Liver (tissue), 9 donors: Measurements from ENCODE around the gene TMEM82. TPM values are rescaled to one million over a fixed set of nuclear protein-coding genes. Genes with fewer than 3 reads are reported as not detected.

Experiments used
- DNase-seq: peaks from one replicate; pipeline ENCODE4 v3.0.0-alpha.2; 2017; ENCODE audit warnings: low spot score
- H3K27ac ChIP-seq, 2 donors: one replicate each; pipeline ENCODE4 v1.7.0; 2013; ENCODE audit warnings: inconsistent platforms in 2 of 2, low read length in 2 of 2, control low read depth in 1 of 2, low read depth in 1 of 2, mild to moderate bottlenecking in 1 of 2
- H3K27me3 ChIP-seq, 4 donors: one replicate each; pipeline versions ENCODE4 v1.6.1 to v1.7.0; 2013; ENCODE audit warnings: low read length in 3 of 4, inconsistent platforms in 1 of 4, mild to moderate bottlenecking in 1 of 4, moderate library complexity in 1 of 4; ENCODE audit not compliant: control insufficient read depth in 4 of 4, insufficient read depth in 4 of 4
- H3K36me3 ChIP-seq, 4 donors: one replicate each; pipeline versions ENCODE4 v1.6.1 to v1.7.0; 2013; ENCODE audit warnings: low read length in 3 of 4, mild to moderate bottlenecking in 3 of 4, low read depth in 1 of 4, moderate library complexity in 1 of 4; ENCODE audit not compliant: control insufficient read depth in 4 of 4, insufficient read depth in 3 of 4
- H3K4me1 ChIP-seq, 4 donors: one replicate each; pipeline versions ENCODE4 v1.6.1 to v1.7.0; 2013; ENCODE audit warnings: low read length in 3 of 4, mild to moderate bottlenecking in 3 of 4, moderate library complexity in 1 of 4; ENCODE audit not compliant: control insufficient read depth in 4 of 4, insufficient read depth in 4 of 4
- H3K4me3 ChIP-seq, 3 donors: one replicate each; pipeline versions ENCODE4 v1.6.1 to v1.7.0; 2013; ENCODE audit warnings: low read length in 3 of 3, control low read depth in 1 of 3, low read depth in 1 of 3, mild to moderate bottlenecking in 1 of 3
- H3K9ac ChIP-seq, 2 donors: one replicate each; pipeline ENCODE4 v1.7.0; 2013; ENCODE audit warnings: low read length in 2 of 2, mild to moderate bottlenecking in 2 of 2, moderate library complexity in 2 of 2, control low read depth in 1 of 2, low read depth in 1 of 2
- H3K9me3 ChIP-seq, 4 donors: one replicate each; pipeline versions ENCODE4 v1.6.1 to v1.7.0; 2013; ENCODE audit warnings: low read length in 3 of 4; ENCODE audit not compliant: control insufficient read depth in 4 of 4
- EGR1 ChIP-seq, 2 donors: IDR thresholded peaks; 2 replicates each; pipeline ENCODE4 v1.6.1; 2016 to 2018; ENCODE audit warnings: antibody characterized with exemption in 2 of 2, low read depth in 2 of 2
- FOXA1 ChIP-seq: IDR thresholded peaks from 2 replicates; pipeline ENCODE4 v1.6.1; 2016; ENCODE audit warnings: antibody characterized with exemption
- FOXA2 ChIP-seq: IDR thresholded peaks from 2 replicates; pipeline ENCODE4 v1.6.1; 2016; ENCODE audit warnings: antibody characterized with exemption
- GABPA ChIP-seq, 2 donors: IDR thresholded peaks in 1 of 2; conservative IDR thresholded peaks in 1 of 2; 2 replicates each; pipeline ENCODE4 v1.6.1; 2016; ENCODE audit warnings: antibody characterized with exemption in 2 of 2, mild to moderate bottlenecking in 1 of 2, moderate library complexity in 1 of 2
- HNF4A ChIP-seq, 2 donors: conservative IDR thresholded peaks; 2 replicates each; pipeline ENCODE4 v1.6.1; 2016; ENCODE audit warnings: antibody characterized with exemption in 2 of 2, mild to moderate bottlenecking in 2 of 2
- HNF4G ChIP-seq: IDR thresholded peaks from 2 replicates; pipeline ENCODE4 v1.6.1; 2016; ENCODE audit warnings: antibody characterized with exemption
- NR2F2 ChIP-seq: IDR thresholded peaks from 2 replicates; pipeline ENCODE4 v1.6.1; 2016; ENCODE audit warnings: antibody characterized with exemption
- RAD21 ChIP-seq, 2 donors: IDR thresholded peaks; 2 replicates each; pipeline ENCODE4 v1.6.1; 2016; ENCODE audit warnings: antibody characterized with exemption in 2 of 2, mild to moderate bottlenecking in 2 of 2
- RXRA ChIP-seq, 2 donors: IDR thresholded peaks; 2 replicates each; pipeline ENCODE4 v1.6.1; 2017 to 2018; ENCODE audit warnings: antibody characterized with exemption in 2 of 2, mild to moderate bottlenecking in 1 of 2
- SP1 ChIP-seq: IDR thresholded peaks from 2 replicates; pipeline ENCODE4 v1.6.1; 2018; ENCODE audit warnings: antibody characterized with exemption, mild to moderate bottlenecking
- TAF1 ChIP-seq: conservative IDR thresholded peaks from 2 replicates; pipeline ENCODE4 v1.6.1; 2016; ENCODE audit warnings: antibody characterized with exemption, mild to moderate bottlenecking
- YY1 ChIP-seq: IDR thresholded peaks from 2 replicates; pipeline ENCODE4 v1.6.1; 2016; ENCODE audit warnings: antibody characterized with exemption, mild to moderate bottlenecking
- WGBS: extraction: QIAGEN DNeasy Blood & Tissue Kit; methylation state at CpG from one replicate; pipeline ENCODE4 v1.1.7; 2013; 5-methylcytosine and 5-hydroxymethylcytosine counted together
- polyA plus RNA-seq, 2 donors: library from polyadenylated mRNA; stranded (reverse) in 1 of 2; unstranded in 1 of 2; fragments of 200-250 nt in 1 of 2; fragments of >200 nt in 1 of 2; fragmentation: Nextera tagmentation in 1 of 2; extraction: Ambion mirVana in 1 of 2; gene quantifications; one replicate each; pipeline versions ENCODE4 v1.2.1 to v1.2.3, GENCODE V29; 2013 to 2015
- total RNA-seq, 2 donors: library from RNA; depleted of rRNA; stranded (reverse); fragments of >200 nt; gene quantifications; one replicate each; pipeline ENCODE4 v1.2.3, GENCODE V29; 2014
- TF ChIP-seq, protein P1 (sequence below): IDR thresholded peaks from 2 replicates; pipeline ENCODE4 v1.6.1; 2016; ENCODE audit warnings: antibody characterized with exemption
- TF ChIP-seq, protein P2 (sequence below): fragments of 150-350 bp; IDR thresholded peaks from 2 replicates; pipeline ENCODE4 v1.5.1; 2017; ENCODE audit warnings: improper control_type of control experiment, low read depth, low read length; ENCODE audit not compliant: missing input control
- TF ChIP-seq, protein P3 (sequence below): IDR thresholded peaks from 2 replicates; pipeline ENCODE4 v1.6.1; 2016; ENCODE audit warnings: antibody characterized with exemption
- TF ChIP-seq, protein P4 (sequence below): IDR thresholded peaks from 2 replicates; pipeline ENCODE4 v1.6.1; 2016; ENCODE audit warnings: antibody characterized with exemption
- donor health status: healthy.
- donor health status: healthy.
- donor health status: healthy.
- donor health status: healthy.
- donor health status: healthy.

Gene TMEM82
- total and polyA plus RNA-seq, 4 donors: 5.6 to 26.3 (median 13.4) TPM

DNA sequence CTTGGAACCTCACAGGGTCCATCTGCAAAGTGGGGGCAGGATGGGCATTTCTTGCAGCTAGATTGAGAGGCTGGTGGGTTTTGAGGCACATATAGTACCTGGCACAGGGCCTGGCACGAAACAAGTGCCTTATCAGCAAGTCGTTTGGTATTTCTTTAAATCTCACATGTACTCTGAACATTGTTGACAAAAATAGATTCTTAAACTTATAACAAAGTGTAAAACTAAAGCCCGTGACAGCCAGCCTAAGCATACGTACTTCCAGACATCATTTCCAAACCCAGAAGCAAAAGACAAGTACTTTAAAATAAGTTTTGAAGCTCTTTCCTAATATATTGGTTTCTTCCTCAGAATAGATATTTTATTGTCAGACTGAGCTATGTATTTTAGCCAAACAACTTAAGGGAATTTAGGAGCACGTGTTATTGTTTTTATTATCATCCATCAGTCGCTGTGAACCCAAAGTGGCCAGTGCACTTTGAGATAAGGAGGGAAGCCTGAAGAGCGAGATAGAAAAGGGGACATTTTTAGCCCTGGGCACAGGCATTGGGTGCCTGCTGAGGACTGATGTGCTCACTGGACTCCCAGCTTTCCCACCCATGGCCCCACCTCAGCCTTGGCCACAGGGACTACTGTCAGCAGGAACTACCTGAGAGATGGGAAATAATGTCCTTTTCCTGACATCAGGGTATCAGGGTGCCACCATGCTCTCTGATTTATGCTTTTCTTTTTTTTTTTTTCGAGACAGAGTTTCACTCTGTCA, 19.2 kb downstream of the TMEM82 start:
- peak overlapping the region in 1 of 2 donors; percentile 63 for H3K27ac ChIP-seq
- H3K4me3 ChIP-seq: no peak overlapping the region
- H3K9ac ChIP-seq: no peak overlapping the region
- H3K4me1 ChIP-seq: peaks cover 0 to 6% (median 5%) of the 10 kb centered on the region in 4 donors
- H3K36me3 ChIP-seq: peaks cover 0 to 4% (median 0%) of the 10 kb centered on the region in 4 donors
- DNase-seq: no peak
- H3K9me3 ChIP-seq: no peaks in the 10 kb centered on the region
- no peak for TF ChIP-seq NR2F2
- TF ChIP-seq RAD21 (IDR thresholded peaks at IDR 0.05): no peak
- TF ChIP-seq, protein P1, sequence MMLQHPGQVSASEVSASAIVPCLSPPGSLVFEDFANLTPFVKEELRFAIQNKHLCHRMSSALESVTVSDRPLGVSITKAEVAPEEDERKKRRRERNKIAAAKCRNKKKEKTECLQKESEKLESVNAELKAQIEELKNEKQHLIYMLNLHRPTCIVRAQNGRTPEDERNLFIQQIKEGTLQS: no peak
- no peak for TF ChIP-seq RXRA (IDR thresholded peaks at IDR 0.05)
- no peak for TF ChIP-seq FOXA1
- H3K27me3 ChIP-seq: no peaks in the 10 kb centered on the region
- 75% methylated on average over 8 of the region's 8 CpGs for WGBS

DNA sequence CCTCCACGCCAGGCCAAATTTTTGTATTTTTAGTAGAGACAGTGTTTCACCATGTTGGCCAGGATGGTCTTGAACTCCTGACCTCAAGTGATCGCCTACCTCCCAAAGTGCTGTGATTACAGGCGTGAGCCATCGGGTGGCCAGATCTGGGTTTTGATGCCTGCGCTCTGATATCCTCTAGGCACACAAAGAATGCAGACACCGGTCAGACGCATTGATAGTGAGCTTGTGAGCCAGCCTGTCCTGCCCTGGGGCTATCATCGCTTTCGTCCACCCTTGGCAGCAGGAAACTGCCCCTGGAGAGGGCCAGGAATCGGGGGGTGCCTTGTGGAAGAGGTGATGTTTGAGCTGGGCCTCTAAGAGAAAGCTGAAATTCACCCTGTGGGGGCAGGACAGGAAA, 20.2 kb downstream of the TMEM82 start:
- no peak for DNase-seq
- peaks cover 0 to 6% (median 5%) of the 10 kb centered on the region in 4 donors for H3K4me1 ChIP-seq
- peaks cover 0 to 4% (median 0%) of the 10 kb centered on the region in 4 donors for H3K36me3 ChIP-seq
- no peak overlapping the region for H3K27ac ChIP-seq
- no peak overlapping the region for H3K9ac ChIP-seq
- H3K27me3 ChIP-seq: no peaks in the 10 kb centered on the region
- TF ChIP-seq, protein P2, sequence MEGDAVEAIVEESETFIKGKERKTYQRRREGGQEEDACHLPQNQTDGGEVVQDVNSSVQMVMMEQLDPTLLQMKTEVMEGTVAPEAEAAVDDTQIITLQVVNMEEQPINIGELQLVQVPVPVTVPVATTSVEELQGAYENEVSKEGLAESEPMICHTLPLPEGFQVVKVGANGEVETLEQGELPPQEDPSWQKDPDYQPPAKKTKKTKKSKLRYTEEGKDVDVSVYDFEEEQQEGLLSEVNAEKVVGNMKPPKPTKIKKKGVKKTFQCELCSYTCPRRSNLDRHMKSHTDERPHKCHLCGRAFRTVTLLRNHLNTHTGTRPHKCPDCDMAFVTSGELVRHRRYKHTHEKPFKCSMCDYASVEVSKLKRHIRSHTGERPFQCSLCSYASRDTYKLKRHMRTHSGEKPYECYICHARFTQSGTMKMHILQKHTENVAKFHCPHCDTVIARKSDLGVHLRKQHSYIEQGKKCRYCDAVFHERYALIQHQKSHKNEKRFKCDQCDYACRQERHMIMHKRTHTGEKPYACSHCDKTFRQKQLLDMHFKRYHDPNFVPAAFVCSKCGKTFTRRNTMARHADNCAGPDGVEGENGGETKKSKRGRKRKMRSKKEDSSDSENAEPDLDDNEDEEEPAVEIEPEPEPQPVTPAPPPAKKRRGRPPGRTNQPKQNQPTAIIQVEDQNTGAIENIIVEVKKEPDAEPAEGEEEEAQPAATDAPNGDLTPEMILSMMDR: no peak
- TF ChIP-seq NR2F2: no peak
- no peak for TF ChIP-seq EGR1 (IDR thresholded peaks at IDR 0.05; ENCODE audit: low read depth in 2 of 2)
- TF ChIP-seq, protein P3, sequence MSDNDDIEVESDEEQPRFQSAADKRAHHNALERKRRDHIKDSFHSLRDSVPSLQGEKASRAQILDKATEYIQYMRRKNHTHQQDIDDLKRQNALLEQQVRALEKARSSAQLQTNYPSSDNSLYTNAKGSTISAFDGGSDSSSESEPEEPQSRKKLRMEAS: no peak
- TF ChIP-seq TAF1: no peak
- TF ChIP-seq FOXA1: no peak
- TF ChIP-seq FOXA2: no peak
- no peak for TF ChIP-seq SP1
- no peak for TF ChIP-seq HNF4A (conservative IDR thresholded peaks at IDR 0.05)
- TF ChIP-seq YY1: no peak
- no peak for TF ChIP-seq HNF4G
- TF ChIP-seq, protein P1: no peak
- no peak for TF ChIP-seq GABPA (IDR thresholded peaks at IDR 0.05 in 1 of 2, conservative IDR thresholded peaks at IDR 0.05 in 1 of 2)
- 84% methylated on average over 10 of the region's 10 CpGs for WGBS
- H3K4me3 ChIP-seq: no peak overlapping the region
- H3K9me3 ChIP-seq: no peaks in the 10 kb centered on the region

DNA sequence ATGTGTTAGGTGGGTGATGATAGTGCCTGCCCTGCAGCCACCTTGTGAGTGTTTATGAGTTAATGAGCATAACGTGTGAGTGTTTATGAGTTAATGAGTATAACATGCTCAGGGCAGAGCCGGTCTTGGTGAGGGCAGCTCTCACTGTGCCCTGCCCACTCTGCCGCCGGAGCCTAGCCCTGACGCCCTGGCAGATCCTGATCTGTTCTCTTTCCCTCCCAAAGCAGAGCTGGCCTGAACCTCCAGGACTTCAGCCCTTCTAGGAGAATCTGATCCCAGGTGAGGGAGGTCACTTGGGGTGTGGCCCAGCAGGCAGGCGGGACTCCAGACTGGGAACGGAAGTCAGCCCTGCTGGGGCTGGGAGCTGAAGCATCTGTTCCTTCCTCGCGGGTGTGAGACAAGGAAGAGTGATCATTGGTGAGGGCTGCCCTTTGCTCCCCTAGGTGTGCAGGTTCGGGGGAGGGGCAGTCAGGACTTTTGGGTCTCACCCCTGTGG, 22.0 kb downstream of the TMEM82 start:
- Histone ChIP-seq H3K4me3 (no peak overlapping the region), H3K27ac (no peak overlapping the region), H3K27me3 (no peaks in the 10 kb centered on the region), H3K36me3 (peaks cover 0 to 4% (median 0%) of the 10 kb centered on the region in 4 donors), H3K4me1 (peaks cover 0 to 3% (median under 1%) of the 10 kb centered on the region in 4 donors), H3K9ac (no peak overlapping the region), H3K9me3 (no peaks in the 10 kb centered on the region)
- WGBS: 83% methylated on average over 10 of the region's 10 CpGs
- DNase-seq: no peak
- TF ChIP-seq, protein P2: no peak
- TF ChIP-seq, protein P4, sequence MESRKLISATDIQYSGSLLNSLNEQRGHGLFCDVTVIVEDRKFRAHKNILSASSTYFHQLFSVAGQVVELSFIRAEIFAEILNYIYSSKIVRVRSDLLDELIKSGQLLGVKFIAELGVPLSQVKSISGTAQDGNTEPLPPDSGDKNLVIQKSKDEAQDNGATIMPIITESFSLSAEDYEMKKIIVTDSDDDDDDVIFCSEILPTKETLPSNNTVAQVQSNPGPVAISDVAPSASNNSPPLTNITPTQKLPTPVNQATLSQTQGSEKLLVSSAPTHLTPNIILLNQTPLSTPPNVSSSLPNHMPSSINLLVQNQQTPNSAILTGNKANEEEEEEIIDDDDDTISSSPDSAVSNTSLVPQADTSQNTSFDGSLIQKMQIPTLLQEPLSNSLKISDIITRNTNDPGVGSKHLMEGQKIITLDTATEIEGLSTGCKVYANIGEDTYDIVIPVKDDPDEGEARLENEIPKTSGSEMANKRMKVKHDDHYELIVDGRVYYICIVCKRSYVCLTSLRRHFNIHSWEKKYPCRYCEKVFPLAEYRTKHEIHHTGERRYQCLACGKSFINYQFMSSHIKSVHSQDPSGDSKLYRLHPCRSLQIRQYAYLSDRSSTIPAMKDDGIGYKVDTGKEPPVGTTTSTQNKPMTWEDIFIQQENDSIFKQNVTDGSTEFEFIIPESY: no peak
- TF ChIP-seq HNF4G: no peak
- TF ChIP-seq TAF1: no peak
